GM06990 (cell line): Measurements from ENCODE around the gene RNF169.

ENCODE experiments used
- DNase-seq: peaks from one replicate; pipeline ENCODE4 v3.0.0-alpha.2; 2011; ENCODE audit not compliant: insufficient read length; ENCODE audit errors: extremely low read depth
- H3K27me3 ChIP-seq: replicated peaks from 2 replicates; pipeline ENCODE4 v1.6.0; 2011; ENCODE audit warnings: low read length; ENCODE audit not compliant: control insufficient read depth, insufficient read depth
- H3K36me3 ChIP-seq: 2 replicates; pipeline ENCODE4 v1.5.1; 2011; ENCODE audit warnings: low read length; ENCODE audit not compliant: control insufficient read depth, insufficient read depth
- H3K4me3 ChIP-seq: replicated peaks from 2 replicates; pipeline ENCODE4 v1.5.1; 2011; ENCODE audit warnings: low read depth, mild to moderate bottlenecking, control low read depth, low read length
- TF ChIP-seq, protein P1 (sequence below): IDR thresholded peaks from 2 replicates; pipeline ENCODE4 v1.5.1; 2011; ENCODE audit warnings: low read length, control low read depth, mild to moderate bottlenecking, inconsistent platforms; ENCODE audit not compliant: insufficient read depth, poor library complexity, severe bottlenecking

Gene RNF169

GRCh38 chr11:74844865-74845264, 96.2 kb downstream of the RNF169 start:
- H3K27me3 ChIP-seq: no peaks in the 10 kb centered on the region
- H3K36me3 ChIP-seq: peaks cover 17% of the 10 kb centered on the region
- TF ChIP-seq, protein P1, sequence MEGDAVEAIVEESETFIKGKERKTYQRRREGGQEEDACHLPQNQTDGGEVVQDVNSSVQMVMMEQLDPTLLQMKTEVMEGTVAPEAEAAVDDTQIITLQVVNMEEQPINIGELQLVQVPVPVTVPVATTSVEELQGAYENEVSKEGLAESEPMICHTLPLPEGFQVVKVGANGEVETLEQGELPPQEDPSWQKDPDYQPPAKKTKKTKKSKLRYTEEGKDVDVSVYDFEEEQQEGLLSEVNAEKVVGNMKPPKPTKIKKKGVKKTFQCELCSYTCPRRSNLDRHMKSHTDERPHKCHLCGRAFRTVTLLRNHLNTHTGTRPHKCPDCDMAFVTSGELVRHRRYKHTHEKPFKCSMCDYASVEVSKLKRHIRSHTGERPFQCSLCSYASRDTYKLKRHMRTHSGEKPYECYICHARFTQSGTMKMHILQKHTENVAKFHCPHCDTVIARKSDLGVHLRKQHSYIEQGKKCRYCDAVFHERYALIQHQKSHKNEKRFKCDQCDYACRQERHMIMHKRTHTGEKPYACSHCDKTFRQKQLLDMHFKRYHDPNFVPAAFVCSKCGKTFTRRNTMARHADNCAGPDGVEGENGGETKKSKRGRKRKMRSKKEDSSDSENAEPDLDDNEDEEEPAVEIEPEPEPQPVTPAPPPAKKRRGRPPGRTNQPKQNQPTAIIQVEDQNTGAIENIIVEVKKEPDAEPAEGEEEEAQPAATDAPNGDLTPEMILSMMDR: no peak
- DNase-seq: no peak
- H3K4me3 ChIP-seq: no peak overlapping the region

- Histone ChIP-seq H3K4me3 (no peak overlapping the region), H3K36me3 (peaks cover 19% of the 10 kb centered on the region), H3K27me3 (no peaks in the 10 kb centered on the region)
- DNase-seq: no peak
- TF ChIP-seq, protein P1: no peak
Measured at GRCh38 chr11:74845978-74846517, 97.4 kb downstream of the RNF169 start.

- no peaks in the 10 kb centered on the region for H3K27me3 ChIP-seq
- H3K4me3 ChIP-seq: no peak overlapping the region
- no peak for DNase-seq
- TF ChIP-seq, protein P1: no peak
- peaks cover 19% of the 10 kb centered on the region for H3K36me3 ChIP-seq
Measured at GRCh38 chr11:74846770-74847169, 98.1 kb downstream of the RNF169 start.

GRCh38 chr11:74847395-74847794, 98.7 kb downstream of the RNF169 start:
- no peak for DNase-seq
- Histone ChIP-seq H3K27me3 (no peaks in the 10 kb centered on the region), H3K4me3 (no peak overlapping the region), H3K36me3 (peaks cover 23% of the 10 kb centered on the region)
- TF ChIP-seq, protein P1: no peak

GRCh38 chr11:74847895-74848294, 99.2 kb downstream of the RNF169 start:
- Histone ChIP-seq H3K4me3 (no peak overlapping the region), H3K36me3 (peaks cover 20% of the 10 kb centered on the region), H3K27me3 (no peaks in the 10 kb centered on the region)
- TF ChIP-seq, protein P1: no peak
- DNase-seq: no peak

DNA sequence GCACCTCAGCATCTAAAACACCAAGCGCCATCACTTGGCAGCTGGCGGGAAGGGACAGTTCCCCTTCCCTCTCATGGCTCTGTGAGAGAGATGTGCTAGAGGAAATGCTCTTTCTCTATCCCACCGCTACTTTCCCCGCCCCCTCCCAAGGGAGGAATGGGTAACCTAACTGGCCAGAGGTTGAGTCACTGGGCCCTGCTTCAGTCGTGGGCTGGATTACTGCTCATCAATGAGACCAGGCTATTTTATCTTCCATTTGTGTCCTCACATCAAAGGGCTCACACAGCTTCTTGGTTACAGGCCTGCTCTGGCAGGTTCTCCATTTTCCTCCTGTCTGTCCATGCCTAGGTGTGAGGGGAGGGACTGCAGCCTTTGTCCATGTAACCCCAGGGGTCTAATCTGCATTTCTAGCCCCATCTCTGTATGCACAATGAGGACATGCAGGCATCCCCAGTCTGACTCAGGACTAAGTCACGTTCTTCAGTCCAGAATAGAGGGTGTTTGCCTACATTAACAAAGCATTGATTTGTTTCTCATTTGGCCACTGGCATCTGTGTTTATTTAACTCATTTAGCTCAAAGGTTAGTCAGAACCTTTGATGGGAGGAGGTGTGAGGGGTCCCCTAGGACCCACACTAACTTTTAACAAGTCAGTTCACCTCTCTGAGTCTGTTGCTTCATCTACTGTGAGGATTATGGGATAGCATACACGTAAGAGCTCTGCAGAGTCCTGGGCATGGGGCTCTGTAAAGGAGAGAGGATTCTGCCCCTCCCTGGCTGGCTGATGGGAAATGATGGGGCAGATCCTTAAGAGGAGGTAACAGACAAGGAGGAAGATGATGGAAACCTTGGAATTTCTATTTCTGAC, 101.1 kb downstream of the RNF169 start:
- TF ChIP-seq, protein P1: no peak
- Histone ChIP-seq H3K27me3 (no peaks in the 10 kb centered on the region), H3K36me3 (peaks cover 17% of the 10 kb centered on the region), H3K4me3 (no peak overlapping the region)
- DNase-seq: no peak
